Measurements from ENCODE around the gene WASF2. TPM values are rescaled to one million over a fixed set of nuclear protein-coding genes. Genes with fewer than 3 reads are reported as not detected.
"Not testable (repeated sequence)": the region's sequence is repeated elsewhere in the genome, so short reads cannot be mapped to it uniquely, and the experiment has no call there.

The WASF2 gene
- 25.3 TPM for total RNA-seq (ENCODE audit: insufficient read depth, low replicate concordance)

GRCh38 chr1:27489973-27490741 is at the start of gene WASF2:
Gene WASF2 (minus strand): TSS chr1:27490167. CDS start chr1:27428890, 61,277 bp downstream.
- peak; percentile 99 for DNase-seq (ENCODE audit: low spot score)

- peak; percentile 68 for DNase-seq (ENCODE audit: low spot score)
Measured at GRCh38 chr1:27538793-27539192, 48.8 kb upstream of the WASF2 start.

GRCh38 chr1:27538305-27538676 is 48.3 kb upstream of the WASF2 start:
- DNase-seq (ENCODE audit: low spot score), result not testable (repeated sequence)

- peak; percentile 93 for DNase-seq (ENCODE audit: low spot score)
Measured at GRCh38 chr1:27536767-27537166, 46.8 kb upstream of the WASF2 start.

- no peak for DNase-seq (ENCODE audit: low spot score)
Measured at GRCh38 chr1:27536010-27536757, 46.2 kb upstream of the WASF2 start.

GRCh38 chr1:27535386-27535785 is 45.4 kb upstream of the WASF2 start:
- no peak for DNase-seq (ENCODE audit: low spot score)

- DNase-seq (ENCODE audit: low spot score), result no peak
Measured at GRCh38 chr1:27531959-27532685, 42.2 kb upstream of the WASF2 start.

GRCh38 chr1:27530192-27530591 is 40.2 kb upstream of the WASF2 start:
- no peak for DNase-seq (ENCODE audit: low spot score)

GRCh38 chr1:27529704-27530018 is 39.7 kb upstream of the WASF2 start:
- no peak for DNase-seq (ENCODE audit: low spot score)

GRCh38 chr1:27528818-27529703 is 39.1 kb upstream of the WASF2 start:
- peak; percentile 95 for DNase-seq (ENCODE audit: low spot score)

- peak; percentile 70 for DNase-seq (ENCODE audit: low spot score)
Measured at GRCh38 chr1:27527890-27528817, 38.2 kb upstream of the WASF2 start.

- peak; percentile 92 for DNase-seq (ENCODE audit: low spot score)
Measured at GRCh38 chr1:27527223-27527889, 37.4 kb upstream of the WASF2 start.

- DNase-seq (ENCODE audit: low spot score), result peak; percentile 41
Measured at GRCh38 chr1:27526569-27527222, 36.7 kb upstream of the WASF2 start.

- peak; percentile 98 for DNase-seq (ENCODE audit: low spot score)
Measured at GRCh38 chr1:27525296-27526272, 35.6 kb upstream of the WASF2 start.

GRCh38 chr1:27523337-27524020 is 33.5 kb upstream of the WASF2 start:
- DNase-seq (ENCODE audit: low spot score), result peak; percentile 62

GRCh38 chr1:27522432-27523336 is 32.7 kb upstream of the WASF2 start:
- DNase-seq (ENCODE audit: low spot score), result peak; percentile 93
